ENCODE data around the gene RNF43.

DNA sequence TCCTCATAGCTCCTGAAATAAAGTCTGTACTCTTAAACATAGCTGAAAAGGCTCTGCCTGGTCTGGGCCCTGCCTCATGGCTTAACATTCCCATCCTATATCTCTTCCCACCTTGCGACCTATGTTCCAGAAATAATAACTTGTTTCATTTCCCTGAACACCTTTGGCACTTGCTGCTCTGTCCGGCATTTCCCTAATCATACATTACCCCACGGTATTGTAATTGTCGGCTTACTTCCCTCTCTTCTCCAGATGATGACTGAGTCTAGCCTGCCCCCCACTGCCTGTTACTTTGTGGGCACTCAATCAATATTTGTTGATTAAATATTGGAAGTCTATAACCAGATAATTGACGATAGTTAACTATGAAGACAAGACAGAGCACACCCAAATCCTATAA lies 42.1 kb downstream of the RNF43 start:
- no peak for TF ChIP-seq YY1 (IDR thresholded peaks at IDR 0.05)
- TF ChIP-seq, protein P1, sequence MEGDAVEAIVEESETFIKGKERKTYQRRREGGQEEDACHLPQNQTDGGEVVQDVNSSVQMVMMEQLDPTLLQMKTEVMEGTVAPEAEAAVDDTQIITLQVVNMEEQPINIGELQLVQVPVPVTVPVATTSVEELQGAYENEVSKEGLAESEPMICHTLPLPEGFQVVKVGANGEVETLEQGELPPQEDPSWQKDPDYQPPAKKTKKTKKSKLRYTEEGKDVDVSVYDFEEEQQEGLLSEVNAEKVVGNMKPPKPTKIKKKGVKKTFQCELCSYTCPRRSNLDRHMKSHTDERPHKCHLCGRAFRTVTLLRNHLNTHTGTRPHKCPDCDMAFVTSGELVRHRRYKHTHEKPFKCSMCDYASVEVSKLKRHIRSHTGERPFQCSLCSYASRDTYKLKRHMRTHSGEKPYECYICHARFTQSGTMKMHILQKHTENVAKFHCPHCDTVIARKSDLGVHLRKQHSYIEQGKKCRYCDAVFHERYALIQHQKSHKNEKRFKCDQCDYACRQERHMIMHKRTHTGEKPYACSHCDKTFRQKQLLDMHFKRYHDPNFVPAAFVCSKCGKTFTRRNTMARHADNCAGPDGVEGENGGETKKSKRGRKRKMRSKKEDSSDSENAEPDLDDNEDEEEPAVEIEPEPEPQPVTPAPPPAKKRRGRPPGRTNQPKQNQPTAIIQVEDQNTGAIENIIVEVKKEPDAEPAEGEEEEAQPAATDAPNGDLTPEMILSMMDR (IDR thresholded peaks at IDR 0.05; ENCODE audit: low read depth, low read length, missing input control): no peak
- TF ChIP-seq, protein P2, sequence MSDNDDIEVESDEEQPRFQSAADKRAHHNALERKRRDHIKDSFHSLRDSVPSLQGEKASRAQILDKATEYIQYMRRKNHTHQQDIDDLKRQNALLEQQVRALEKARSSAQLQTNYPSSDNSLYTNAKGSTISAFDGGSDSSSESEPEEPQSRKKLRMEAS (IDR thresholded peaks at IDR 0.05): no peak
- TF ChIP-seq JUND (IDR thresholded peaks at IDR 0.05): no peak
- TF ChIP-seq, protein P3, sequence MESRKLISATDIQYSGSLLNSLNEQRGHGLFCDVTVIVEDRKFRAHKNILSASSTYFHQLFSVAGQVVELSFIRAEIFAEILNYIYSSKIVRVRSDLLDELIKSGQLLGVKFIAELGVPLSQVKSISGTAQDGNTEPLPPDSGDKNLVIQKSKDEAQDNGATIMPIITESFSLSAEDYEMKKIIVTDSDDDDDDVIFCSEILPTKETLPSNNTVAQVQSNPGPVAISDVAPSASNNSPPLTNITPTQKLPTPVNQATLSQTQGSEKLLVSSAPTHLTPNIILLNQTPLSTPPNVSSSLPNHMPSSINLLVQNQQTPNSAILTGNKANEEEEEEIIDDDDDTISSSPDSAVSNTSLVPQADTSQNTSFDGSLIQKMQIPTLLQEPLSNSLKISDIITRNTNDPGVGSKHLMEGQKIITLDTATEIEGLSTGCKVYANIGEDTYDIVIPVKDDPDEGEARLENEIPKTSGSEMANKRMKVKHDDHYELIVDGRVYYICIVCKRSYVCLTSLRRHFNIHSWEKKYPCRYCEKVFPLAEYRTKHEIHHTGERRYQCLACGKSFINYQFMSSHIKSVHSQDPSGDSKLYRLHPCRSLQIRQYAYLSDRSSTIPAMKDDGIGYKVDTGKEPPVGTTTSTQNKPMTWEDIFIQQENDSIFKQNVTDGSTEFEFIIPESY (IDR thresholded peaks at IDR 0.05): no peak
